WTC11 (cell line): ENCODE data around the gene LRIG1. TPM values are rescaled to one million over a fixed set of nuclear protein-coding genes. Genes with fewer than 3 reads are reported as not detected.

Experiments
- ATAC-seq: fragments of 200-7000 bp; cut with Tn5 transposase; 2 replicates; pipeline ENCODE4 v1.10.0; 2021; ENCODE audit warnings: mild to moderate bottlenecking, moderate library complexity
- CTCF ChIA-PET: fragments of 300-600 bp; sonication (Branson Sonifier 250); formaldehyde crosslinking; loops from one replicate; lab custom pipeline; 2021; ENCODE audit warnings: antibody characterized with exemption; lab: Charles Lee
- POLR2A ChIA-PET: fragments of 350-600 bp; sonication (Branson Sonifier 250); formaldehyde crosslinking; loops from one replicate; lab custom pipeline; 2021; ENCODE audit warnings: antibody characterized with exemption; lab: Charles Lee
- DNase-seq: peaks from one replicate; pipeline ENCODE4 v3.0.0; 2021; ENCODE audit warnings: low spot score
- H3K27ac Mint-ChIP-seq: 2 replicates; pipeline ENCODE4 v1.8.0; 2021; ENCODE audit warnings: mixed read lengths
- H3K27me3 Mint-ChIP-seq: 2 replicates; pipeline ENCODE4 v1.8.0; 2021; ENCODE audit warnings: low read depth, mild to moderate bottlenecking, moderate library complexity, mixed read lengths
- H3K36me3 Mint-ChIP-seq: 2 replicates; pipeline ENCODE4 v1.8.0; 2021; ENCODE audit warnings: mixed read lengths
- H3K4me1 Mint-ChIP-seq: 2 replicates; pipeline ENCODE4 v1.8.0; 2022; ENCODE audit warnings: mixed read lengths
- H3K4me3 Mint-ChIP-seq: 2 replicates; pipeline ENCODE4 v1.8.0; 2021; ENCODE audit warnings: mild to moderate bottlenecking, moderate library complexity, mixed read lengths
- H3K9me3 Mint-ChIP-seq: 2 replicates; pipeline ENCODE4 v1.8.0; 2021; ENCODE audit warnings: mixed read lengths
- ATF1 ChIP-seq: sonication (generic); formaldehyde crosslinking; IDR thresholded peaks from 2 replicates; pipeline ENCODE4 v1.8.1; 2023; ENCODE audit warnings: mild to moderate bottlenecking, moderate library complexity, missing genetic modification reagents
- CBFB ChIP-seq: sonication (generic); formaldehyde crosslinking; IDR thresholded peaks from 2 replicates; pipeline ENCODE4 v1.8.1; 2022; ENCODE audit warnings: mild to moderate bottlenecking, low read depth, missing genetic modification reagents
- EMX1 ChIP-seq: fragments of 250-450 bp; sonication (Bioruptor Pico); IDR thresholded peaks from 2 replicates; pipeline ENCODE4 v1.8.0; 2021; ENCODE audit warnings: mild to moderate bottlenecking
- IRF2 ChIP-seq: sonication (generic); formaldehyde crosslinking; IDR thresholded peaks from 2 replicates; pipeline ENCODE4 v1.8.0; 2022; ENCODE audit warnings: low read depth, missing genetic modification reagents, borderline replicate concordance
- KAT7 ChIP-seq: sonication (generic); formaldehyde crosslinking; IDR thresholded peaks from 2 replicates; pipeline ENCODE4 v1.8.1; 2023; ENCODE audit warnings: missing genetic modification reagents, mild to moderate bottlenecking, borderline replicate concordance
- MXD4 ChIP-seq: fragments of 250-450 bp; sonication (Bioruptor Pico); IDR thresholded peaks from 2 replicates; pipeline ENCODE4 v1.8.0; 2021; ENCODE audit warnings: mild to moderate bottlenecking, moderate library complexity, borderline replicate concordance
- NFYB ChIP-seq: sonication (generic); formaldehyde crosslinking; conservative IDR thresholded peaks from 2 replicates; pipeline ENCODE4 v1.8.0; 2022; ENCODE audit warnings: low read depth, missing genetic modification reagents
- OVOL2 ChIP-seq: fragments of 250-450 bp; sonication (Bioruptor Pico); IDR thresholded peaks from 2 replicates; pipeline ENCODE4 v1.9.0; 2021; ENCODE audit warnings: mild to moderate bottlenecking, borderline replicate concordance
- RELA ChIP-seq: sonication (generic); formaldehyde crosslinking; IDR thresholded peaks from 2 replicates; pipeline ENCODE4 v1.8.1; 2022; ENCODE audit warnings: missing genetic modification reagents, mild to moderate bottlenecking, borderline replicate concordance
- RORB ChIP-seq: fragments of 250-450 bp; sonication (Bioruptor Pico); IDR thresholded peaks from 2 replicates; pipeline ENCODE4 v1.9.0; 2021; ENCODE audit warnings: mild to moderate bottlenecking
- TP53 ChIP-seq: sonication (generic); formaldehyde crosslinking; IDR thresholded peaks from 2 replicates; pipeline ENCODE4 v1.8.1; 2023; ENCODE audit warnings: mild to moderate bottlenecking, missing genetic modification reagents
- ZBTB21 ChIP-seq: sonication (generic); formaldehyde crosslinking; IDR thresholded peaks from 2 replicates; pipeline ENCODE4 v1.8.1; 2023; ENCODE audit warnings: mild to moderate bottlenecking, missing genetic modification reagents, borderline replicate concordance
- ZNF219 ChIP-seq: sonication (generic); formaldehyde crosslinking; IDR thresholded peaks from 2 replicates; pipeline ENCODE4 v1.8.0; 2023; ENCODE audit warnings: missing genetic modification reagents, mild to moderate bottlenecking, borderline replicate concordance
- ZNF671 ChIP-seq: fragments of 250-450 bp; sonication (Bioruptor Pico); IDR thresholded peaks from 2 replicates; pipeline ENCODE4 v1.8.0; 2021; ENCODE audit warnings: mild to moderate bottlenecking
- total RNA-seq: library from RNA; stranded (reverse); gene quantifications from 3 replicates; pipeline ENCODE4 v1.2.3, GENCODE V29; 2021
- TF ChIP-seq, protein P1 (sequence below): sonication (generic); formaldehyde crosslinking; IDR thresholded peaks from 2 replicates; pipeline ENCODE4 v1.8.0; 2023; ENCODE audit warnings: mild to moderate bottlenecking, missing genetic modification reagents
- TF ChIP-seq, protein P2 (sequence below): fragments of 250-450 bp; sonication (Bioruptor Pico); IDR thresholded peaks from 2 replicates; pipeline ENCODE4 v1.9.0; 2021; ENCODE audit warnings: mild to moderate bottlenecking, borderline replicate concordance
- TF ChIP-seq, protein P3 (sequence below): sonication (generic); formaldehyde crosslinking; IDR thresholded peaks from 2 replicates; pipeline ENCODE4 v1.8.1; 2023; ENCODE audit warnings: mild to moderate bottlenecking, moderate library complexity, missing genetic modification reagents
- TF ChIP-seq, protein P4 (sequence below): sonication (generic); formaldehyde crosslinking; IDR thresholded peaks from 2 replicates; pipeline ENCODE4 v1.8.1; 2023; ENCODE audit warnings: mild to moderate bottlenecking, missing genetic modification reagents, moderate library complexity
- TF ChIP-seq, protein P5 (sequence below): sonication (generic); formaldehyde crosslinking; IDR thresholded peaks from 2 replicates; pipeline ENCODE4 v1.8.0; 2022; ENCODE audit warnings: mild to moderate bottlenecking, missing genetic modification reagents
- TF ChIP-seq, protein P6 (sequence below): fragments of 200-600 bp; IDR thresholded peaks from 2 replicates; pipeline ENCODE4 v1.8.0; 2022; ENCODE audit warnings: antibody characterized with exemption
- TF ChIP-seq, protein P7 (sequence below): sonication (generic); formaldehyde crosslinking; IDR thresholded peaks from 2 replicates; pipeline ENCODE4 v1.8.1; 2022; ENCODE audit warnings: low read depth, mild to moderate bottlenecking, moderate library complexity, missing genetic modification reagents, borderline replicate concordance

Gene LRIG1
- total RNA-seq, 1 experiment from 2014 or later: 105 TPM

DNA sequence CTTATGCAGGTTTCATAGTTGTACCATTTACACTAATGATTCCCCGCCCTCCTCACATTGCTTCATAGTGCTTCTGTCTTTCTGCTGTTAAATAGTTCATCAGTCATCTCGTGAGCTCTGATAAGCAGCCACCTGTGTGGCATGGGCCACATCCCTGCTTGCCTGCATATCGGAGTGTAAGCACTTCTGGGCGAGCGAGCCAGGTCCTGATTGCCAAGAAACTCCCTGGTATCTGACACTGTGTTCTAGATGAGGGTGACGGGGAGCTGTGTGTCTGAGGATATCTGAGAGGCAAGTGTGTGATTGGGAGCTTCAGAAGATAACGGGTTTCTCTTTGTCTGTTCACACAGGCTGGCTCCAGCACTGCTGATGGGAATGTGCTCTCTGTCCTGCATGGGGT is 130.6 kb downstream of the LRIG1 start (continued):
- TF ChIP-seq, protein P1, sequence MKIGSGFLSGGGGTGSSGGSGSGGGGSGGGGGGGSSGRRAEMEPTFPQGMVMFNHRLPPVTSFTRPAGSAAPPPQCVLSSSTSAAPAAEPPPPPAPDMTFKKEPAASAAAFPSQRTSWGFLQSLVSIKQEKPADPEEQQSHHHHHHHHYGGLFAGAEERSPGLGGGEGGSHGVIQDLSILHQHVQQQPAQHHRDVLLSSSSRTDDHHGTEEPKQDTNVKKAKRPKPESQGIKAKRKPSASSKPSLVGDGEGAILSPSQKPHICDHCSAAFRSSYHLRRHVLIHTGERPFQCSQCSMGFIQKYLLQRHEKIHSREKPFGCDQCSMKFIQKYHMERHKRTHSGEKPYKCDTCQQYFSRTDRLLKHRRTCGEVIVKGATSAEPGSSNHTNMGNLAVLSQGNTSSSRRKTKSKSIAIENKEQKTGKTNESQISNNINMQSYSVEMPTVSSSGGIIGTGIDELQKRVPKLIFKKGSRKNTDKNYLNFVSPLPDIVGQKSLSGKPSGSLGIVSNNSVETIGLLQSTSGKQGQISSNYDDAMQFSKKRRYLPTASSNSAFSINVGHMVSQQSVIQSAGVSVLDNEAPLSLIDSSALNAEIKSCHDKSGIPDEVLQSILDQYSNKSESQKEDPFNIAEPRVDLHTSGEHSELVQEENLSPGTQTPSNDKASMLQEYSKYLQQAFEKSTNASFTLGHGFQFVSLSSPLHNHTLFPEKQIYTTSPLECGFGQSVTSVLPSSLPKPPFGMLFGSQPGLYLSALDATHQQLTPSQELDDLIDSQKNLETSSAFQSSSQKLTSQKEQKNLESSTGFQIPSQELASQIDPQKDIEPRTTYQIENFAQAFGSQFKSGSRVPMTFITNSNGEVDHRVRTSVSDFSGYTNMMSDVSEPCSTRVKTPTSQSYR: no peak
- TF ChIP-seq NFYB (CRISPR knock-in tag): no peak
- no peak for TF ChIP-seq MXD4 (CRISPR knock-in tag)
- TF ChIP-seq TP53 (CRISPR knock-in tag): no peak

DNA sequence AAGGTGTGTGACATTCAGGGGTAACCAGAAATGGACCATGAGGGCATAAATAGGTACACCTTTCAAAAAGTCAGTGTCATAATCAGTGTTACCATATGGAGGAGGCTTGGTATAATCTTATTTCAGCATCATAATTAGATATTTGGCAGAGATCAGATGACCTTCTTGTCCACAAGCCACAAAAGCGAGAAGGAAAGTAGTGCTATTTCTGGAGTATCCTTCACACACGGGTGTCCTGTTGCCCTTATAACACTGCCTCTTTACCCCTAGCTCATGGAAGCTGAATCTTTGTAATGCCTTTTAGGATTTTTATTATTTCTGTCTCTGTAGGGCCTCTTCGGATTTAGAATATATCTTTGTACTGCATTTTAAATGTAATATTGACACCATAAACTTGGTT is 132.8 kb downstream of the LRIG1 start:
- H3K4me3 Mint-ChIP-seq: no peak overlapping the region
- ChIA-PET CTCF (interaction anchor here (2.5 kb wide), 1 partner anchor 10 kb away, joined by 12 read pairs; no protein-coding TSS in a partner anchor), POLR2A (no interaction called here)
- ATAC-seq: no peak
- no peaks in the 10 kb centered on the region for H3K36me3 Mint-ChIP-seq
- no peak overlapping the region for H3K27ac Mint-ChIP-seq
- no peak for DNase-seq
- H3K4me1 Mint-ChIP-seq: peaks cover 26% of the 10 kb centered on the region
- H3K9me3 Mint-ChIP-seq: no peaks in the 10 kb centered on the region
- TF ChIP-seq, protein P2, sequence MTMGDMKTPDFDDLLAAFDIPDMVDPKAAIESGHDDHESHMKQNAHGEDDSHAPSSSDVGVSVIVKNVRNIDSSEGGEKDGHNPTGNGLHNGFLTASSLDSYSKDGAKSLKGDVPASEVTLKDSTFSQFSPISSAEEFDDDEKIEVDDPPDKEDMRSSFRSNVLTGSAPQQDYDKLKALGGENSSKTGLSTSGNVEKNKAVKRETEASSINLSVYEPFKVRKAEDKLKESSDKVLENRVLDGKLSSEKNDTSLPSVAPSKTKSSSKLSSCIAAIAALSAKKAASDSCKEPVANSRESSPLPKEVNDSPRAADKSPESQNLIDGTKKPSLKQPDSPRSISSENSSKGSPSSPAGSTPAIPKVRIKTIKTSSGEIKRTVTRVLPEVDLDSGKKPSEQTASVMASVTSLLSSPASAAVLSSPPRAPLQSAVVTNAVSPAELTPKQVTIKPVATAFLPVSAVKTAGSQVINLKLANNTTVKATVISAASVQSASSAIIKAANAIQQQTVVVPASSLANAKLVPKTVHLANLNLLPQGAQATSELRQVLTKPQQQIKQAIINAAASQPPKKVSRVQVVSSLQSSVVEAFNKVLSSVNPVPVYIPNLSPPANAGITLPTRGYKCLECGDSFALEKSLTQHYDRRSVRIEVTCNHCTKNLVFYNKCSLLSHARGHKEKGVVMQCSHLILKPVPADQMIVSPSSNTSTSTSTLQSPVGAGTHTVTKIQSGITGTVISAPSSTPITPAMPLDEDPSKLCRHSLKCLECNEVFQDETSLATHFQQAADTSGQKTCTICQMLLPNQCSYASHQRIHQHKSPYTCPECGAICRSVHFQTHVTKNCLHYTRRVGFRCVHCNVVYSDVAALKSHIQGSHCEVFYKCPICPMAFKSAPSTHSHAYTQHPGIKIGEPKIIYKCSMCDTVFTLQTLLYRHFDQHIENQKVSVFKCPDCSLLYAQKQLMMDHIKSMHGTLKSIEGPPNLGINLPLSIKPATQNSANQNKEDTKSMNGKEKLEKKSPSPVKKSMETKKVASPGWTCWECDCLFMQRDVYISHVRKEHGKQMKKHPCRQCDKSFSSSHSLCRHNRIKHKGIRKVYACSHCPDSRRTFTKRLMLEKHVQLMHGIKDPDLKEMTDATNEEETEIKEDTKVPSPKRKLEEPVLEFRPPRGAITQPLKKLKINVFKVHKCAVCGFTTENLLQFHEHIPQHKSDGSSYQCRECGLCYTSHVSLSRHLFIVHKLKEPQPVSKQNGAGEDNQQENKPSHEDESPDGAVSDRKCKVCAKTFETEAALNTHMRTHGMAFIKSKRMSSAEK: no peak
- TF ChIP-seq, protein P3, sequence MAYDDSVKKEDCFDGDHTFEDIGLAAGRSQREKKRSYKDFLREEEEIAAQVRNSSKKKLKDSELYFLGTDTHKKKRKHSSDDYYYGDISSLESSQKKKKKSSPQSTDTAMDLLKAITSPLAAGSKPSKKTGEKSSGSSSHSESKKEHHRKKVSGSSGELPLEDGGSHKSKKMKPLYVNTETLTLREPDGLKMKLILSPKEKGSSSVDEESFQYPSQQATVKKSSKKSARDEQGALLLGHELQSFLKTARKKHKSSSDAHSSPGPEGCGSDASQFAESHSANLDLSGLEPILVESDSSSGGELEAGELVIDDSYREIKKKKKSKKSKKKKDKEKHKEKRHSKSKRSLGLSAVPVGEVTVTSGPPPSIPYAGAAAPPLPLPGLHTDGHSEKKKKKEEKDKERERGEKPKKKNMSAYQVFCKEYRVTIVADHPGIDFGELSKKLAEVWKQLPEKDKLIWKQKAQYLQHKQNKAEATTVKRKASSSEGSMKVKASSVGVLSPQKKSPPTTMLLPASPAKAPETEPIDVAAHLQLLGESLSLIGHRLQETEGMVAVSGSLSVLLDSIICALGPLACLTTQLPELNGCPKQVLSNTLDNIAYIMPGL (CRISPR knock-in tag): no peak
- TF ChIP-seq, all 79 proteins: peak for 0
- H3K27me3 Mint-ChIP-seq: no peaks in the 10 kb centered on the region

DNA sequence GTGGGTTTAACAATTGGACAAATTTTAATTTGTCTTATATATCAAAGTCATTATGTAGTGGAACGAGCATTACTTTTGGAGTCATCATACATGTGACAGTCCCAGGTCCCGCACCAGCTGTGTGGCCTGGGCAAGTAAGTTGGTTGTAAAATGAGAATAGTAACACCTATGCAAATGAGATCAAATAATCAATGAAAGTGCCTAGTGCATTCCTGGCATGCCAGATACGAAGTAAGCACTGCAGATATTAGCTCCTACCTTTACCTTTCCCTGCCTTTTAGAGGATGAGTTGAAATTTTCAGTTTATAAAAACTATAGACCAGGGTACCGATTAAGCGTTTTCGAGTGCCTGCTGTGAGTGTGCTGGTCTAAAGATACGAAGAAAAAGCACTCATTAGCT is 134.1 kb downstream of the LRIG1 start:
- H3K4me1 Mint-ChIP-seq: peaks cover 34% of the 10 kb centered on the region
- no peak overlapping the region for H3K27ac Mint-ChIP-seq
- POLR2A ChIA-PET: no interaction called here
- ATAC-seq: peak; percentile 53; the same call in 1 of the 2 replicates
- H3K4me3 Mint-ChIP-seq: no peak overlapping the region
- DNase-seq: no peak
- H3K9me3 Mint-ChIP-seq: no peaks in the 10 kb centered on the region
- H3K36me3 Mint-ChIP-seq: no peaks in the 10 kb centered on the region
- no peaks in the 10 kb centered on the region for H3K27me3 Mint-ChIP-seq
- CTCF ChIA-PET: interaction anchor here (0.6 to 2.5 kb wide), 3 partner anchors 11 to 146 kb away, joined by 3 to 12 read pairs (median 5); partner anchors contain the start of gene SLC25A26
- TF ChIP-seq ZNF671 (CRISPR knock-in tag): no peak
- TF ChIP-seq OVOL2 (CRISPR knock-in tag): no peak
- no peak for TF ChIP-seq CBFB (CRISPR knock-in tag)
- TF ChIP-seq, protein P4, sequence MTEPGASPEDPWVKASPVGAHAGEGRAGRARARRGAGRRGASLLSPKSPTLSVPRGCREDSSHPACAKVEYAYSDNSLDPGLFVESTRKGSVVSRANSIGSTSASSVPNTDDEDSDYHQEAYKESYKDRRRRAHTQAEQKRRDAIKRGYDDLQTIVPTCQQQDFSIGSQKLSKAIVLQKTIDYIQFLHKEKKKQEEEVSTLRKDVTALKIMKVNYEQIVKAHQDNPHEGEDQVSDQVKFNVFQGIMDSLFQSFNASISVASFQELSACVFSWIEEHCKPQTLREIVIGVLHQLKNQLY (CRISPR knock-in tag): no peak
- TF ChIP-seq, protein P5, sequence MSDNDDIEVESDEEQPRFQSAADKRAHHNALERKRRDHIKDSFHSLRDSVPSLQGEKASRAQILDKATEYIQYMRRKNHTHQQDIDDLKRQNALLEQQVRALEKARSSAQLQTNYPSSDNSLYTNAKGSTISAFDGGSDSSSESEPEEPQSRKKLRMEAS: no peak
- TF ChIP-seq ZBTB21 (CRISPR knock-in tag): no peak
- TF ChIP-seq, protein P6, sequence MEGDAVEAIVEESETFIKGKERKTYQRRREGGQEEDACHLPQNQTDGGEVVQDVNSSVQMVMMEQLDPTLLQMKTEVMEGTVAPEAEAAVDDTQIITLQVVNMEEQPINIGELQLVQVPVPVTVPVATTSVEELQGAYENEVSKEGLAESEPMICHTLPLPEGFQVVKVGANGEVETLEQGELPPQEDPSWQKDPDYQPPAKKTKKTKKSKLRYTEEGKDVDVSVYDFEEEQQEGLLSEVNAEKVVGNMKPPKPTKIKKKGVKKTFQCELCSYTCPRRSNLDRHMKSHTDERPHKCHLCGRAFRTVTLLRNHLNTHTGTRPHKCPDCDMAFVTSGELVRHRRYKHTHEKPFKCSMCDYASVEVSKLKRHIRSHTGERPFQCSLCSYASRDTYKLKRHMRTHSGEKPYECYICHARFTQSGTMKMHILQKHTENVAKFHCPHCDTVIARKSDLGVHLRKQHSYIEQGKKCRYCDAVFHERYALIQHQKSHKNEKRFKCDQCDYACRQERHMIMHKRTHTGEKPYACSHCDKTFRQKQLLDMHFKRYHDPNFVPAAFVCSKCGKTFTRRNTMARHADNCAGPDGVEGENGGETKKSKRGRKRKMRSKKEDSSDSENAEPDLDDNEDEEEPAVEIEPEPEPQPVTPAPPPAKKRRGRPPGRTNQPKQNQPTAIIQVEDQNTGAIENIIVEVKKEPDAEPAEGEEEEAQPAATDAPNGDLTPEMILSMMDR: no peak
- no peak for TF ChIP-seq RORB (CRISPR knock-in tag)
- TF ChIP-seq, protein P7, sequence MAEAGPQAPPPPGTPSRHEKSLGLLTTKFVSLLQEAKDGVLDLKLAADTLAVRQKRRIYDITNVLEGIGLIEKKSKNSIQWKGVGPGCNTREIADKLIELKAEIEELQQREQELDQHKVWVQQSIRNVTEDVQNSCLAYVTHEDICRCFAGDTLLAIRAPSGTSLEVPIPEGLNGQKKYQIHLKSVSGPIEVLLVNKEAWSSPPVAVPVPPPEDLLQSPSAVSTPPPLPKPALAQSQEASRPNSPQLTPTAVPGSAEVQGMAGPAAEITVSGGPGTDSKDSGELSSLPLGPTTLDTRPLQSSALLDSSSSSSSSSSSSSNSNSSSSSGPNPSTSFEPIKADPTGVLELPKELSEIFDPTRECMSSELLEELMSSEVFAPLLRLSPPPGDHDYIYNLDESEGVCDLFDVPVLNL (CRISPR knock-in tag): no peak
- TF ChIP-seq EMX1 (CRISPR knock-in tag): no peak
- no peak for TF ChIP-seq ATF1 (CRISPR knock-in tag)
- TF ChIP-seq KAT7: no peak
- no peak for TF ChIP-seq IRF2 (CRISPR knock-in tag)
- no peak for TF ChIP-seq ZNF219 (CRISPR knock-in tag)
- no peak for TF ChIP-seq RELA
